ENCODE data around the gene RAP1GDS1. TPM values are rescaled to one million over a fixed set of nuclear protein-coding genes. Genes with fewer than 3 reads are reported as not detected.

RAP1GDS1 gene
- total RNA-seq, 1 experiment from 2014 or later = 18.6 TPM

GRCh38 chr4:98481167-98481566, 220.0 kb downstream of the RAP1GDS1 start:
- DNase-seq (ENCODE audit: low spot score) = no peak

DNA sequence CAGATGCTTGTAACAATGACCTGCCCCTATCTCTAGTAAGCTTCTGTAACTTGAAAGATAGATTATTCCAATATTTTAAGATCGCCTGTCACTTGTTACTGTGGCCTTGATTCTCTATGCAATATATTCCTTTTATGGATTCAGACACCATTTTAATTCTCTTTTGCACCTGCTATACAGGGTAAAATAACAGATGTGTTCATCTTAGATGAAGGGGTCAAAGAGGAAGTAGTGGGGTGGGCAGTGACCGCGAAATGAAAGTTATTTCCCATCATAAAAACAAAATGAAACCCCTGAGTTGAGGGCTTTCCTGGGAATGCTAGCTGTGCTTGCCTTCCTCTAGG, 221.3 kb downstream of the RAP1GDS1 start:
- no peak for DNase-seq (ENCODE audit: low spot score)

- peak; percentile 2 for DNase-seq (ENCODE audit: low spot score)
Observed at GRCh38 chr4:98482847-98483806, 221.9 kb downstream of the RAP1GDS1 start.

DNA sequence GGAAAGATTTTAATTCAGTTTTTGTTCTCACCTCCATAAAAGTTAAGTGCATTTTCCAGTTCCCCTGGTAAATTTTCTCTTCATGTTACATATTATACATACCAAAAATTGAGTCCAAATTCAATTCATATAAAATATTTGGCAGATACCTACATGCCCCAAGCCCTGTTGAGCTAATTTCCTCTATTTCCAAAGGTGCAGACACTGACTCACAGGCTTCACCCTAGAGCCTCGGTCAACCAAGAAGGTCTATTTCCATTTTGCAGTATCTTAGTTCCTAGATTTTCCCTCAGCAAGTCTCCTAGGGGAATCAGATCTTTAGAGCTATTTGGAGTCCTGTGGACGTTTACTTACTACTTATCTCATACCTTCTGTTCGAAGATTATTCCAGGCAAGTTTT, 222.8 kb downstream of the RAP1GDS1 start:
- peak; percentile 7 for DNase-seq (ENCODE audit: low spot score)

- DNase-seq (ENCODE audit: low spot score) = no peak
Observed at GRCh38 chr4:98485816-98486345, 224.7 kb downstream of the RAP1GDS1 start.

DNA sequence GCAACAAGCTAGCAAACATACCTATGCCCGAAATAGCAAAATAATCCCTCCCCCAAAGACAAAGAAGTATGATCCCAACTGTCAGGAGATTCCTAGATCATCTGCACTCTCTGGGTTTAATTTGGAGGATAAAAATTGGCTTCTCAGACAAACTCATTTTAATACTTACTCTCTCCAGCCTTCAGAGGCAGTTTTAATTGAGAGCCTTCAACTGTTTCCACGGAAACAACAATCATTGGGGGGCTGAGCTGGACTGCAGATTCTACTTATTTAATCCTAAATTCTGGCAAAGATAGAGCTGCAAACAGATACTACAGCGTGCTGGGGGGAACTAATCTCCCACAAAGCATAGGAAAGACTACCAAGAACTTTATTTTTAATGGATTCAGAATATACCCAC, 229.1 kb downstream of the RAP1GDS1 start:
- no peak for DNase-seq (ENCODE audit: low spot score)

DNA sequence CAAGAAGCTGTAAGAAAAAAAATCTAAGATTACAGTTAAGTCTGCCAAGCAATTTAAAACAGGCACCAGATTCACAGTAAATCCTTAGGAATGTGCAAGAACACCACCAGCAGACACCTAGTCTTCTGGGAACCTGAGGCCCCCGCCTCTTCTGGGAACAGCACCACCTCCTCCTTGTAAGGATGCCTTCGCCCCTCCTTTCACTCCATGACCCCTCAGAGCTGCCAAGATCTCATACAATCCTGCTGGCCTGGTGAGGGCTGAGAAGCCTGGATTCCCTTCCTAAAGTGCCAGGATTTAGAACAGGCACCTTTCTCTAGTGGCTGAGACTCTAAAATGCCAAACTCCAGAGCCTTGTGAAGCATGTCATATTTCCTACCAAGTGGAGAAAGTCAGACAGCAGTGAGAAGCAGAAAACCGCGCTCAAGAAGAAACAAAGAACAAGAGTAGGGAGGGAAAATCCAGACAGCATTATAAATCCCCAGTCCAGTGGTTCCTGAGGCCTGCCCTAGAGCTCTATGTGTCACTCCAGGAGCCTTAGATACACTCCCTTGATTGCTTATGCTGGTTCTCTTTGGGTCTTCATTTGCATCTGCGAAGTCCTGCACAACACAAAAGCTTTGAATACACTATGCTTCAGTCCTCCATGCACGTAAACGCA, 230.8 kb downstream of the RAP1GDS1 start:
- DNase-seq (ENCODE audit: low spot score) = no peak

DNA sequence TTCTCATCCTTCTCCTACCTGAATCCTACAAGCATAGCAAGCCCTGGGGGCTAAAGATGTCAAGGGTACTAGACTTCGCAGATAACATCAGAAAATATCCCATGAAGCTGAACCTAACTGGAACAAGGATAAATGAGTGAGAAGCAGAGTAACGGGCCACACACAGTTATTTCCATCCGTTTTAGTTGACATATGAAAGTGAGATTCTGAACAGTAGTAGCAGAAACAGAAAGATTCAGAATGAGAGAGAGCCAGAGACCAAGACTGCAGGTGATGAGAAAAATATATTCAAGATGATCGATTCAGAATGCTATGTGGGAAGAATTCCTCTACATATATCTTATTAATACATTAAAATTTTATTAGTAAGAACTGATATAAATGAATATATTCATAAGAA, 232.1 kb downstream of the RAP1GDS1 start:
- no peak for DNase-seq (ENCODE audit: low spot score)

Other genes starting within 250 kb of the RAP1GDS1 start
- not detected in 2 replicates for gene STPG2, start 117.9 kb upstream of the RAP1GDS1 start, total RNA-seq (2014; rRNA removed; shearing (Covaris generic))